ENCODE results near the gene OR8H3. TPM values are rescaled to one million over a fixed set of nuclear protein-coding genes. Genes with fewer than 3 reads are reported as not detected.

The OR8H3 gene
- total RNA-seq, 1 experiment from 2014 or later, result not detected

- H3K27me3 Mint-ChIP-seq (ENCODE audit: unreplicated experiment), result no peaks in the 10 kb centered on the region
- no peak overlapping the region for H3K4me3 Mint-ChIP-seq (ENCODE audit: low read depth, unreplicated experiment)
- DNase-seq, result no peak
- CTCF ChIA-PET, result no interaction called here
- intact Hi-C loops (cut with micrococcal nuclease; ENCODE audit: unreplicated experiment), result no loop called here
- TF ChIP-seq CTCF (IDR thresholded peaks at IDR 0.05; ENCODE audit: unreplicated experiment), result no peak
- no peaks in the 10 kb centered on the region for H3K36me3 Mint-ChIP-seq (ENCODE audit: insufficient read depth, unreplicated experiment)
- peaks cover 12% of the 10 kb centered on the region for H3K9me3 Mint-ChIP-seq (ENCODE audit: low read depth, unreplicated experiment)
- no peak overlapping the region for H3K27ac Mint-ChIP-seq (ENCODE audit: unreplicated experiment)
- no peaks in the 10 kb centered on the region for H3K4me1 Mint-ChIP-seq (ENCODE audit: low read depth, unreplicated experiment)
- no TSS peak for BruUV-seq (replicated peaks)
These were observed 41.6 kb downstream of the OR8H3 start for GRCh38 chr11:56163804-56164203.

- CTCF ChIA-PET, result no interaction called here
- Mint-ChIP-seq H3K27me3 (ENCODE audit: unreplicated experiment) (no peaks in the 10 kb centered on the region), H3K27ac (ENCODE audit: unreplicated experiment) (no peak overlapping the region), H3K4me1 (ENCODE audit: low read depth, unreplicated experiment) (no peaks in the 10 kb centered on the region), H3K36me3 (ENCODE audit: insufficient read depth, unreplicated experiment) (no peaks in the 10 kb centered on the region), H3K9me3 (ENCODE audit: low read depth, unreplicated experiment) (peaks cover 11% of the 10 kb centered on the region), H3K4me3 (ENCODE audit: low read depth, unreplicated experiment) (no peak overlapping the region)
- no TSS peak for BruUV-seq (replicated peaks)
- TF ChIP-seq CTCF (IDR thresholded peaks at IDR 0.05; ENCODE audit: unreplicated experiment), result no peak
- intact Hi-C loops (cut with micrococcal nuclease; ENCODE audit: unreplicated experiment), result no loop called here
- DNase-seq, result no peak
These were observed 50.2 kb downstream of the OR8H3 start for GRCh38 chr11:56172256-56172830.

Other genes with a start within 250 kb of the OR8H3 start
- not detected in 2 replicates for gene TRIM51, start 239.1 kb upstream of the OR8H3 start, total RNA-seq (2022)
- gene OR5W2, start 207.8 kb upstream of the OR8H3 start, total RNA-seq (2022), result not detected in 2 replicates
- not detected in 2 replicates for gene OR5I1, start 186.0 kb upstream of the OR8H3 start, total RNA-seq (2022)
- not detected in 2 replicates for gene OR10AG1, start 152.4 kb upstream of the OR8H3 start, total RNA-seq (2022)
- not detected in 2 replicates for gene OR5F1, start 127.7 kb upstream of the OR8H3 start, total RNA-seq (2022)
- not detected in 2 replicates for gene OR5AS1, start 94.7 kb upstream of the OR8H3 start, total RNA-seq (2022)
- not detected in 2 replicates for gene OR8I2, start 29.1 kb upstream of the OR8H3 start, total RNA-seq (2022)
- gene OR8H2, start 18.7 kb upstream of the OR8H3 start, total RNA-seq (2022), result not detected in 2 replicates
- not detected in 2 replicates for gene OR8J3, start 17.8 kb downstream of the OR8H3 start, total RNA-seq (2022)
- gene OR8K5, start 37.9 kb downstream of the OR8H3 start, total RNA-seq (2022), result not detected in 2 replicates
- gene OR5J2, start 54.2 kb downstream of the OR8H3 start, total RNA-seq (2022), result not detected in 2 replicates
- not detected in 2 replicates for gene OR5T2, start 111.9 kb downstream of the OR8H3 start, total RNA-seq (2022)
- not detected in 2 replicates for gene OR5T3, start 129.9 kb downstream of the OR8H3 start, total RNA-seq (2022)
- not detected in 2 replicates for gene OR5T1, start 151.8 kb downstream of the OR8H3 start, total RNA-seq (2022)
- gene OR8H1, start 169.9 kb downstream of the OR8H3 start, total RNA-seq (2022), result not detected in 2 replicates
- gene OR8K3, start 192.8 kb downstream of the OR8H3 start, total RNA-seq (2022), result not detected in 2 replicates
- gene OR8K1, start 223.7 kb downstream of the OR8H3 start, total RNA-seq (2022), result not detected in 2 replicates
- gene OR8J1, start 231.9 kb downstream of the OR8H3 start, total RNA-seq (2022), result not detected in 2 replicates

Data from Calu3 (cell line).